ENCODE results near the gene ZP4.

DNA sequence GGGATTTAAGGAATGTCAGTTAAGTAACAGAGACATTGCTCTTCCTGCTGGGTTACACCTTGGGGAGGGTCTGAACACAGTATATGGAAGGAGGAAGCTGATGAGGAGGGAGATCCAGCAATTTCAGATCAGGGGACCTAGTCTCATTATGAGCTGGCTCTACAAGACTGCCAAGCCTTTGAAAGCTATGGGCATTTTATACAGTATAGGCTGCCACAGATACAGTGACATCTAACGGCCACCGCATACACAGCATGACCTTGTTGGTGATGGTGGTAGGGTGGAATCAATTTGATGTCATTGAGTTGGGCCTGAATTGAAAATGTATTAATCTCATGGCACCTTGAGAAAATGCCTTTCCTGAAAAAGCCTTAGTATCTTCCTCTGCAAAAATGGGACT, 22.6 kb upstream of the ZP4 start:
- no peak for TF ChIP-seq EZH2 (optimal IDR thresholded peaks at IDR 0.05; ENCODE audit: low read depth, low read length)
- TF ChIP-seq, protein P1, sequence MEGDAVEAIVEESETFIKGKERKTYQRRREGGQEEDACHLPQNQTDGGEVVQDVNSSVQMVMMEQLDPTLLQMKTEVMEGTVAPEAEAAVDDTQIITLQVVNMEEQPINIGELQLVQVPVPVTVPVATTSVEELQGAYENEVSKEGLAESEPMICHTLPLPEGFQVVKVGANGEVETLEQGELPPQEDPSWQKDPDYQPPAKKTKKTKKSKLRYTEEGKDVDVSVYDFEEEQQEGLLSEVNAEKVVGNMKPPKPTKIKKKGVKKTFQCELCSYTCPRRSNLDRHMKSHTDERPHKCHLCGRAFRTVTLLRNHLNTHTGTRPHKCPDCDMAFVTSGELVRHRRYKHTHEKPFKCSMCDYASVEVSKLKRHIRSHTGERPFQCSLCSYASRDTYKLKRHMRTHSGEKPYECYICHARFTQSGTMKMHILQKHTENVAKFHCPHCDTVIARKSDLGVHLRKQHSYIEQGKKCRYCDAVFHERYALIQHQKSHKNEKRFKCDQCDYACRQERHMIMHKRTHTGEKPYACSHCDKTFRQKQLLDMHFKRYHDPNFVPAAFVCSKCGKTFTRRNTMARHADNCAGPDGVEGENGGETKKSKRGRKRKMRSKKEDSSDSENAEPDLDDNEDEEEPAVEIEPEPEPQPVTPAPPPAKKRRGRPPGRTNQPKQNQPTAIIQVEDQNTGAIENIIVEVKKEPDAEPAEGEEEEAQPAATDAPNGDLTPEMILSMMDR (IDR thresholded peaks at IDR 0.05; ENCODE audit: low read length): no peak

Measured in MM.1S (cell line).